Activated CD8-positive, alpha-beta memory T cell treated with anti-CD3 and anti-CD28 coated beads, Interleukin-2, amount 50 U/mL, for 1 hour (primary cell): ENCODE measurements around the gene IMMP2L.
"Not testable (repeated sequence)": the region's sequence is repeated elsewhere in the genome, so short reads cannot be mapped to it uniquely, and the experiment has no call there.

Experiments
- DNase-seq: peaks from one replicate; pipeline ENCODE4 v3.0.0-alpha.2; 2020; ENCODE audit errors: extremely low read depth

The IMMP2L gene

DNA sequence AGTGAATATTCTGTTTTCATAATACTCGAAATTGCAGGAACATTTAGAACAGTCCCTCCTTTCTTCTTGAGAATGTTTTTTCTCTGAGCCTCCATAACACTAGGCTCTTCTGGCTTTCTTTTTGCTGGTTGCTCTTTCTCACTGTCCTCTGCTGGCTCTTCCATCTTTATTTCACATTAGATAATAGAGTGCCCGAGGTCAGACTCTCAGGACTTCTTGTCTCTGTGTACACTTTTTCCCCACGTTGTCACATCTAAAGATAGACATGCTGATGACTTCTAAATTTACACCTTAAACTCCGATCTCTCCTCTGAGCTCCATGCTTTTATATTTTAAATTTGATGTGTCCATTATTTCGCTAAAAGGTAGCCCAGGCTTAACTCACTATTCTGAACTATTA lies 486.8 kb downstream of the IMMP2L start:
- DNase-seq = no peak

DNA sequence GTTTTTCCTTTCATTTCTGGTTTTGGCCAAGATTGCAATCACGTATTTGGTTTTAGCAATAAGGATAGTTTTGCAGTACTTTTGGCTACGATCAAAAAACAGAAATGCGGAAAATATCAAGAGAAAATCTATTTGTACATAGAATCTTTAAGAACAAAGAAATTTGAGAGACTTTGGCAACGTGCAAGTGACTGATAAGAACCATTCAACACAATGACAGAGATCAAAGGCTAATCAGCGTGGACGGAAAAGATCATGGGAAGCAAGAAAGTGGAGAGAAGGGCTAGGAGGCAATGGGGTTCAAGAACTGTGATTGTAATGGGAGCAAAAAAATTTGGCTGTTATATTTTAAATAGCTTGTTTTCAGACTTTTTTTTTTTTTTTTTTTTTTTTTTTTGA lies 487.5 kb downstream of the IMMP2L start:
- no peak for DNase-seq

DNA sequence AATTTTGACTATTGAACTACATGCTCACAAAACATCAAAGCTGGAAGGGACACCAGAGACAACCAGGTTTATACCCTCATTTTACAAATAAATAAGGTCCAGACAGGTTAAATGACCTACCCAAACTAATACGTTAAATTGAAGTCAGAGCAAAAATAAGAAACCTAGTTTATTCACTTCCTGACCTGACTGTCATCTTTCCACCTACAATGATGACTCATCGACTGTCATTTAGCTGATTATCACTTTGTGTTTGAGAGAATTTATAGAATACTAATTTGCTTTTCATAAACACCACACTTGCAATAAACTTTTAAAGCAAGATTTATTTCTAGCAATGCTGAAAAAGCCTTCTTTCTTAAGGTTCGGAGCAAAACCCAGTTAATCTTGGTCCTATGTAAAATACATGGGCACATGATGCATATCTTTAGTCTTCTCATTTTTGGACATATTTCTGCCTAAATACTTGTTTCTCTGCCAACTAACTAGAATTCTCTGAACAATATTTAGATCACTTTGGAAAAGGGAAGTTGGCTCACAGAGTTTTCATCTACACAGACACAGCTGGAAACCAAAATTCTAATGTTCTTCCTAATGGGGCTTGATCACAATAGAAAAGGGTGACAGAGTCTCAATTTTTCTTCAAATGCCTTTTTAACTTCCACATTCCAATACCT lies 488.1 kb downstream of the IMMP2L start:
- no peak for DNase-seq

DNA sequence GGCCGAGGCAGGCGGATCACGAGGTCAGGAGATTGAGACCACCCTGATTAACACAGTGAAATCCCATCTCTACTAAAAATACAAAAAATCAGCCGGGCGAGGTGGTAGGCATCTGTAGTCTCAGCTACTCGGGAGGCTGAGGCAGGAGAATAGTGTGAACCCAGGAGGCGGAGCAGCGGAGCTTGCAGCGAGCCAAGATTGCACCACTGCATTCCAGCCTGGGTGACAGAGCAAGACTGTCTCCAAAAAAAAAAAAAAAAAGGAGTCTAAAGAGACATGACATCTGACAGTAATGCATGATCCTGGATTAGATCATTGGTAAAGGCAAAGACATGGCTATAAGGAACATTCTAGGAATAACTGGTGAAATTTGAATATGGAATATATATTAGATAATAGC lies 489.6 kb downstream of the IMMP2L start:
- DNase-seq = not testable (repeated sequence)

DNA sequence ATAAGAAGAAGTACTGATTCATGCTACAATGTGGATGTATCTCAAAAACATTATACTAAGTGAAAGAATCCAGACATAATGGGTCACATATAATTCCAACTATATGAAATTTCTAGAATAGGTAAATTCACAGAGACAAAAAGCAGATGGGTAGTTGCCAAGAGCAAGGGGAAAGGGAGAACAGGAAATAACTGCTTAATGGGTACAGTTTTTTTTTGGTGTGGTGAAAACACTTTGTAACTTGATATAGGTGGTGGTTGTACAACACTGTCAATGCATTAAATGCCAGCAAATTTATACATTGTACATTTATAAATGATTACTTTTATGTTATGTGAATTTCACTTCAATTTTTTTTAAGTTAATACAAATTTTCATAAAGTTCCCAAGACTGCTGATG lies 490.7 kb downstream of the IMMP2L start:
- DNase-seq = no peak

DNA sequence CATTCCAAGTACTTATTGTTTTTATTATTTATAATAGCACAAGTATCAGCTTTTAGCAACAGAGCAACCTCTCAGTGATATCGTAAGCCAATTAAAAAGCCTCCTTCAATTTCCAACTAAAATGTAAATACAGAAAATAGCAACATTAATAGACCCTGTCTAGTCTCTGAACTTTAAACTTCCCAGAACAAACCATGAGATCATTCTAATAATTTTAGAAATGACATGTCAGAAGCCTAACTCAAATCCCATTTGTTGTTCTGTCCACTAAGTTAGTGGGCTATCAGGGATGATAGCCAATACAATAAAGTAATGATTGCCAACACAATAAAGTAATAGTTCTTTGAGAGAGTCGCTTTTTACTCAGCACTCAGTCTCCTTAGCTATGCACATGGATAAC lies 493.7 kb downstream of the IMMP2L start:
- no peak for DNase-seq

DNA sequence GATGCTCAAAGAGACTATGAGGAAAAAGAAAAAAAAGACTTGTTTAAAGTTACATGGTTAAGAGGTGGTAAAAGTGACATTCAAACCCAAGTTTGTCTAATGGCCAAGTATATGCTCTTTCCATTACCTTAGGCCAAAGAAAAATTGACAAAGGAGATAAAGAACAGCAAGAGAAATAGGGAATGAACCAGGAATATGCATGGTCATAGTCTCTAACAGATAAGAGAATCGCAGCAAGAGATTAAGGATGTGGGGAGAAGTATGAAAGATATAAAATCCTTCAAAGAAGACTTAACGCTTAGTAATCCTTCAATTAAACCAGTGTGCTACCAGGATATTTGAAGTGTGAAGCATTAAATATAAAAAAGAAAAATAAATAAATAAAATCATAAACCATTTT lies 494.6 kb downstream of the IMMP2L start:
- no peak for DNase-seq

DNA sequence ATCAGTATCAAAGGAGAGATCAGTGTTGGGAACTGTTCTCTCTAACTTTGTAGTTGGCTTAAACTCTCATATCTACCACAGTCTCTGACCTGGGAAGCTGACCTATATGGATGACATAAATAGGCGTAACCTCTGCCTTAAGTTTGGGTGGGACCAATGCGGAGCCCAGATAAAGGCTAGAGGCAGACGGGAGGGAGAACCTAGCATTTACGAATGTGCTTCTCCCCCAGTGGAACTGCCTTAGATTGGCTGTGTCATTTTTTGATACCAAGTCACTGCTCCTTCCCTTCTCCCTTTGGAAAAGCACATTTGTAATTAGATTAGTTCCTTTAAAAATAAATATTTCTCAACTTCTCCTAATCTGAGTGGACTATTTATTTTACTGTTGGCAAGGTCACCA lies 495.0 kb downstream of the IMMP2L start:
- DNase-seq = no peak

DNA sequence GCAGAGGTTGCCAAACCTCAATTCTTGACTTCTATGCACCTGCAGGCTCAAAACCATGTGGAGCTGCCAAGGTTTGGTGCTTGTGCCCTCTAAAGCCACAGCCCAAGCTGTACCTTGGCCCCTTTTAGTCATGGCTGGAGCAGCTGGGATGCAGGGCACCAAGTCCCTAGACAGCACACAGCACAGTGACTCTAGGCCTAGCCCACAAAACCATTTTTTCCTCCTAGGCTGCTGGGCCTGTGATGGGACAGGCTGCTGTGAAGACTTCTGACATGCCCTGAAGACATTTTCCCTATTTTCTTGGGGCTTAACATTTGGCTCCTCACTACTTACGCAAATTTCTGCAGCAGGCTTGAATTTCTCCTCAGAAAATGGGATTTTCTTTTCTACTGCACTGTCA lies 499.1 kb downstream of the IMMP2L start:
- no peak for DNase-seq

DNA sequence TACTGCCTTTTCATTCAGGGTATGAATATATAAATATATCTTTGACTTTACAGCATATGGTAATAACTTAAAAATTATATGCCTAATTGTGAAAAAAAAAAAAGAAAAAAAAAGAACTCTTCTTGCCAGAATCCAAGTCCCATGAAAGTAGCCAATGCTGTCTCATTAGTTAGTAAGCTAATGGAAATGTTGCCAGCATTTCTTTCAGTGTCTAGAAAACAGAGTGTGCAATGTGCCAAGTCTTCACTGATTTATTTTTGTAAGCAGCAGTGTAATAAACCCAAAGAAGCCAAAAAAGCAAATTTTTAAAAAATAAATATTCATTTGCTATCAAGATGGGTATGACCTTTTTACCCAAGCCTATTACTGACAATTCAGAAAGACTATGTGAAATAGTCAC lies 502.5 kb downstream of the IMMP2L start:
- DNase-seq = no peak

DNA sequence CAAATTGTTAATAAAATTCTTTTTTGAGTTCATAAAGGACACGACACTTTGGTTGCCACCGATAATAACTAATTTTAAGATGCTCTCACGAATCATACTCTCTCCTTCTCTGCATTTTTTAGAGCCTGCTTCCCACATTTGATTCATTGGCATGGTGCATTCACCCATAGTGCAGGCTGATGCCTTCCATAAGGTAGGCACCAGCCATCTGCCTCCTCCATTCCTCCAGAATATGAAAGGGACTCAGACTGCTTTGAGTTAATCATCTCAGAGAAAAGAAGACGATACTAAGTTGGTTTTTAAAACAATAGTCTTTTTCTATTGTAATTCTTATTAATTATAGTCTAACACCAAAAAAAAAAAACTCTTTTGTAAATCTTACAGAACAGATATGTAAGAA lies 505.2 kb downstream of the IMMP2L start:
- no peak for DNase-seq

DNA sequence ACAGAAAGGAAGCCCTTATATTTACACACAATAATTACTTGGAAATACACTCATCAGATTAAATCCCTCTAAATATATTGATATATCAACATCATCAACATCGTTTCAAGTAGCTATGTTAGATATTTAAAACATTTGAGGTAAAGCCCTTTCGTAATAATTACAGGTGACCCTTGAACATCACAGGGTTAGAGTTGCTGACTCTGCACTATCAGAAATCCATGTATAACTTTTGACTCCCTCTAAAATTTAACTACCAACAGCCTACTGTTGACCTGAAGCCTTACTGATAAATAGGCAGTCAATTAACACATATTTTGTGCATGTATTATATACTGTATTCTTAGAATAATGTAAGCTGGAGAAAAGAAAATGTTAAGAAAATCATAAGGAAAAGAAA lies 505.9 kb downstream of the IMMP2L start:
- no peak for DNase-seq

DNA sequence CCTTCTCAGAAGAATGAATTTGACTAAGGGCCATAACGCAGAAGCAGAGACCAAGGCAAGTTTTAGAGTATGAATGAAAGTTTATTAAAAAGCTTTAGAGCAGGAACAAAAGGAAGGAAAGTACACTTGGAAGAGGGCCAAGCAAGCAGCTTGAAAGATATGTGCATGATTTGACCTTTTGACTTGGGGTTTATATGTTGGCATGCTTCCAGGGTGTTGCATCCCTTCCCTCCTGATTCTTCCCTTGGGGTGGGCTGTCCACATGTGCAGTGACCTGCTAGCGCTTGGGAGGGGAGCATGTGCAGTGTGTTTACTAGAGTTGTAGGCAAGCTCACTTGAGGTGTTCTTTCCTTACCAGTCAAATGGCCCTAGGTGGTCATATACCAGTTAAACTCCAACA lies 509.3 kb downstream of the IMMP2L start:
- DNase-seq = no peak

DNA sequence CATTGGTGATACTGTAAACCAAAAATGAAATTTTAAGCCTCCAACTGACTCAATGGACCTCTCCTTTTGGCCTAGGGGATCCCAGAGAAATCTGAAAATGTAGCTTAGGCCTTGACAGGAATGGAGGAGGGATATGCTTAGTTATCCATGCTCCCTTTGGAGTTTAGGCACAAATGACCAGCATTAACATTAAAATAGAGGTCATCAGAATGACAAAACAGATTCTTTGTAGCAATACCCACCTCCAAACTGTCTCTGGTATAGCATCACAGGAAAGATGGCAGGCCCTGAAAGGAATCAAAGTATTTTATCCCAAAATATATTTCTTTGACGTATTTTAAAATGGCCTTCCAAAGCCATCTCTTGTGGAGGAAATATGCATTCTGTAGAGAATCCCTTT lies 510.5 kb downstream of the IMMP2L start:
- no peak for DNase-seq

DNA sequence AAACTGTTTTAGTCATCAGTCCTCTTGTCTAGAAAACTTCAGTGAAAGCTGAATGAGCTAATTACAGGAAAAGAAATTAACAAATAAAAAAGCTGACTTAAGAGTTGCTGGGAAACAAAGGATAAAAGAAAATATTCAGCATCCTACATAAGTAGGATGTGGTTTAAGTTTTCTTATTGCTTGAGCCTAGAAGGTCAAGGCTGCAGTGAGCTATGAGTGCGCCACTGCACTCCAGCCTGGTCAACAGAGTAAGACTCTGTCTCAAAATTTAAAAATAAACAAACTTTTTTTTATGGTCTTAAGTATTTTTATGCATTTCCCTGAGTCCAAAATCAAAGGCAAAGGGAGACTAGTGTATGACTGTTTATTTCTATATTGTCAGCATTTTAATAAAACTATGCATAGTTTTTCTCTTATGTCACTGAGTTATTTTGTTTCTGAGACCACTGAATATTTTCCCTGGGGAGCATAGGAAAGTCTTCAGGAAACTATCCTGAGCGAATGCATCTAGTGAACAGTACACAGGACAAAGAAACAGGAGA lies 511.3 kb downstream of the IMMP2L start:
- DNase-seq = no peak

DNA sequence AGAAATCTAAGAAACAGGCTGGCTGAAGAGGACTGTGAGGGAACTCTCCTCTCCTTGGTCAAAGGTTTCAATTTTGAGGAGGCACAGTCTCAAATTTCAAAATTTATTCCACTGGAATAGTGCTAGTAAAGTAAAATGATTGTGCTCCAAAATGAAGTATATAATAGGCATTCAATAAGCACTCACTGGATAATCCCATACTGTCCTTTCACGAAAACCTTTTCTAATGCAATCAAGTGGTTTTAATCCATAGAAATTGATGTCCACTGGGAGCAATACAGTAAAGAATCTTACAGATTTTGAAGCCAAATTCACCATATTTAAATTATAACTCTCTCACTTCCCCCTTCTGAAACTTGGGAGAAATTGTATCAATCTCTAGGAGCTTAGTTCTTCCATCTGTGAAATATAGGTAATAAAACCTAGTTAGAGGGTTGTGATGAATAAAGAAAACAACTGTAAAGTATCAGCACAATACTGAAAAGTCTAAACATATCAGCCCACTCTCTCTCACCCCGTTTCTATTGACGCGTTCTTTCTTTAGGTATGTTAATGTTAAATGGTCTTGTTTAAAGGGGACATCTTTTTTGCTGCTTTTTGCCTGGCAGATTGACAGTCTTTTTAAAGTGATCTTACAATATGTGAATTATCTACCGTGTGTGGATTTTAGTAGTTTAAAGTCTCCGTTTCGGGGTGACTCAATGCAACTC lies 512.2 kb downstream of the IMMP2L start:
- no peak for DNase-seq

DNA sequence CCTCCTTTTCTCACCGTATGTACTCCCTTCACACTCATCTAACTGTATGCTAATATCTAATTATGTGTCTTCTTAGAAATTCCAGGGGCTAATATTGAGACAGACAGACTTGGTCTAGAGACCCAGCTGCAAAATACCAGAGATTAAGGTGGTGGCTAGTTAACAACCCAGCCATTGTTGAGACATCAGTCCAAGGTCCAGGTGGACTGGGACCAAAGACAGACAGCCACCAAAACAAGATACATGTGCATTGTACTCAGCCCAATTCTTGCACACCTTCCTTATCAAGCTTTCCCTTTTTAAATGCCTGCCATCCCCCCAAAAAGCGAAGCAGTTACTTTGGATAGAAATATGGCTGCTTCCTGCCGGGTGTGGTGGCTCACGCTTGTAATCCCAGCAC lies 514.7 kb downstream of the IMMP2L start:
- DNase-seq = no peak

DNA sequence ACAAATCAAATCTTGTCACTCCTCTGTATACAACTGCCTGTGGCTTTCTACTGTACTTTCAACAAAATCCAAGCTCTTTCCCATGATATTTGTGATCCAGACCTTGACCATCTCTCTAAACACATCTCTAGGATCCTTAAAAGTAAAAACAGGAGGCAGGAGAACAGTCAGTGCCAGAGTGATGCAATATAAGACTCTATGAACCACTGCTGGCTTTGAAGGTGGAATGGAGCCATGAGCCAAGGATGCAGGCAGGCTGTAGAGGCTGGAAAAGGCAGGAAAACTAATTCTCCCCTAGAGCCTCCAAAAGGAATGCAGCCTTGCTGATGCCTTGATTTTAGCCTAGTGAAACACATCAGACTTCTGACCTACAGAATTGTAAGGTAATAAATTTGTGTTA lies 516.8 kb downstream of the IMMP2L start:
- no peak for DNase-seq

DNA sequence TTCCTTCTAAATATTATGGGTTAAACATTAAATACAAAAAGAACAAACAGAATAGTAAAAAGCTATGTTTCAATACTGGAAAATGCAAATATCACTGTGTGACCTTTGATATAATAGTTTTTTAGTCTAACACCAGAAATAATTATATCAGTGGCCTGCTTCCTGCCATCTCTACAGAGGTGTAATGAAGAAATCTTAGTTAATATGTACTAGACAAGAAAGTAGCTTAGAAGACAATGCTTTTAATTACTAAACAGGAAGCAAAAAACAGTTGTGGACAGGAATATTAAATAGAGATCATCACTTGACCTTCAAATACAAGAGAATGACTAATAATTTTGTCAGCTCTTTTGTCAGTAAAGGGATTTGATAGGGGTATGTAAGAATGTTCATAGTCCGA lies 518.7 kb downstream of the IMMP2L start:
- DNase-seq = no peak

DNA sequence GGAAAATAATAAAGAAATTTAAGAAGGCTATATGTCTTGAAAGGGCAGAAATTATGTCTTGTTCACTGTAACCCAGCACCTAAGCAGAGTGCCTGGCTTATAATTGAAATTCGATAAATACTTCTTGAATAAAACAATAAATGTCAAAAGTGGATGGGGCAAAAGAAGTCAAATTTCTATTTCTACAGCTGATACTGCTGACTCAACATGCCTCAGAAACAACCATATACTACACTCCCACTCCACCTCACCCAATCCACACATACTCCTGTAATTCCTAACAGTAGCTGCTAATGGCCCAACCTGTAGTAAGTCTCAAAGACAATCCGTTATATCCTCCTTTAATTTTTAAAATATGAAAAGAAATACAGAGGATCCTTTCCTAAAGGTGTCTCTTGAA lies 519.5 kb downstream of the IMMP2L start:
- no peak for DNase-seq

DNA sequence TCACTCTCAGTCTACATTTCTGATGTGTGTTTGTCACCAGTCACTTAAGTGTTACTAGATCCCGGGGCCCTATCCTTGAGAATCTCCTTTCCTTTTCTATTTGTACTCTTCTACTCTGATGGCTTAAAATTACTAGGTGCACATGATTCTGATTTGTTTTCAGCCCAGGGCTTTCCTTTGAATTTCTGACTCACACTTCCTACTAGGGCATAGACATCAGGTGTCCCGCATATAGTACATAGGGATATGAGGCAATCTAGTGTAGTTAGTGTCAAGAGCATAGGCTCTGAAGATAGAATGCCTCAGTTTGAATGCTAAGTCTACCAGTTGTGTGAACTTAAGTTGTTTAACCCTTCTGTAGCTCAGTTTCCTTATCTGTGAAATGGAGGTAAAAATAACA lies 520.7 kb downstream of the IMMP2L start:
- DNase-seq = no peak

DNA sequence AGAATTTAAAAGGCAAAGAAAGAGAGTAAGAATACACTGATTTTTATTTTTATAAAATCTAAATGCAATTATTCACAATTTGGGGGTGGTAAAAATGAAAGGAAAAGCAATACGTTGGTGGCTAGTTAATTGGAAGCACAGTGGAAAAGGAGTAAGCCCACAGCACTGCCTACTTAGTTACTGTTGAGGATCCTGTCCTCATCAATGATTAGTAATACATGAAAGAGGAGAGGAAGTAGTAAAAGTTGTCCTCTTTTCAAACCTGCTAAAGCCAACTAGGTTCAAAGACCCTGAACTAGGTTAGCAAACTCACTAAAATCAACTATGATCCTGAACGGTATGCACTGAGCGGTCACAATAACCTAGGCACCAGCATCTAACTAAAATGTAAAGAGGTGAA lies 524.1 kb downstream of the IMMP2L start:
- DNase-seq = no peak

DNA sequence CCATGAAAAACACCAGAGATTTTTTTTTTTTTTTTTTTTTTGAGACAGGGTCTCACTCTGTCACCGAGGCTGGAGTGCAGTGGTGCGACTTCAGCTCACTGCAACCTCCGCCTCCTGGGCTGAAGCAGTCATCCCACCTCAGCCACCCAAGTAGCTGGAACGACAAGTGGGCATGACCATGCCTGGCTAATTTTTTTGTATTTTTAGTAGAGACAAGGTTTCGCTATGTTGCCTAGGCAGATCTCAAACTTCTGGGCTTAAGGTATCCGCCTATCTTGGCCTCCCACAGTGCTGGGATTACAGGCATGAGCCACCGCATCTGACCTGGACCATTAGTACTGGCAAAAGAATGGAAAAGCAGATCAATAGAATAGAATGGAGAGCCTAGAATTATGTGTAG lies 530.4 kb downstream of the IMMP2L start:
- DNase-seq = no peak

DNA sequence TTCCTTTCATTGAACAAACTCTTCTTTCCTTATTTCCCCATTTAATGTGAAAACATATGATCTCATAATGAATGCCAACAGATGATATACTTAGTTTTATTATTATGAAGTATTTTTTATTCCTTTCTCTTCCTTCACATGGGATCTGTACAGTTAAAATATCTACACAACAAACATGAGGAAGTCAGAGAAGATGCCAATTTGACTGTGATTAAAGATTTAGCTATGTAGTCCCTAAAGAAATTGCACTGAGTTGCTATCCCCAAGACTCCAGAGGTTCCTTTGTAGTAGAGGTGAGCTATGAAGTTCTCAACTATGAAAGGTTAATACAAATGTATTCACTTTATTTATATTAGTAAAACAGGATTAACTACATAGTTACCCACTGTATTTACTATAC lies 532.0 kb downstream of the IMMP2L start:
- DNase-seq = no peak
